Left lung (tissue), 10 donors: ENCODE data around the gene ELP2. TPM values are rescaled to one million over a fixed set of nuclear protein-coding genes. Genes with fewer than 3 reads are reported as not detected.
"Not testable (repeated sequence)": the region's sequence is repeated elsewhere in the genome, so short reads cannot be mapped to it uniquely, and the experiment has no call there.

Source experiments
- ATAC-seq: fragments of 200-7000 bp; cut with Tn5 transposase; one replicate; pipeline ENCODE4 v1.9.1; 2020; ENCODE audit warnings: moderate library complexity
- DNase-seq, 4 donors: peaks; one replicate each; pipeline ENCODE4 v3.0.0-alpha.2; 2013 to 2020
- H3K27ac ChIP-seq, 2 donors: fragments of 200-600 bp; sonication (generic) in 1 of 2; one replicate each; pipeline versions ENCODE4 v1.5.0 to v1.8.0; 2020 to 2021
- H3K27me3 ChIP-seq, 2 donors: fragments of 200-600 bp; sonication (generic) in 1 of 2; one replicate each; pipeline versions ENCODE4 v1.5.0 to v1.8.0; 2020 to 2021
- H3K36me3 ChIP-seq, 2 donors: fragments of 200-600 bp; sonication (generic) in 1 of 2; one replicate each; pipeline versions ENCODE4 v1.5.0 to v1.8.0; 2020 to 2021
- H3K4me1 ChIP-seq, 2 donors: fragments of 200-600 bp; one replicate each; pipeline ENCODE4 v1.8.0; 2021
- H3K4me3 ChIP-seq, 2 donors: fragments of 200-600 bp; sonication (generic) in 1 of 2; one replicate each; pipeline versions ENCODE4 v1.5.0 to v1.8.0; 2020 to 2021; ENCODE audit warnings: mild to moderate bottlenecking in 1 of 2
- H3K9me3 ChIP-seq, 2 donors: fragments of 200-600 bp; sonication (generic) in 1 of 2; one replicate each; pipeline versions ENCODE4 v1.5.0 to v1.8.0; 2020 to 2021
- CTCF ChIP-seq, 2 donors: fragments of 200-600 bp; sonication (generic) in 1 of 2; IDR thresholded peaks; one replicate each; pipeline versions ENCODE4 v1.5.0 to v1.8.0; 2021; ENCODE audit warnings: antibody characterized with exemption in 2 of 2
- intact Hi-C, 2 donors: fragments of 100-400 bp; cut with DNase I; formaldehyde crosslinking; loops; one replicate each; pipeline versions ENCODE4 v1.11.2 to v1.14.2; 2022
- polyA plus RNA-seq, 6 donors: library from polyadenylated mRNA; unstranded; fragments of 120-200 nt; gene quantifications; one replicate each; pipeline ENCODE4 v1.2.1, GENCODE V29; 2013; ENCODE audit not compliant: insufficient read length in 6 of 6
- total RNA-seq, 2 donors: library from RNA; stranded (reverse); fragmentation: NEBNext Ultra II Directional; extraction: Animal tissue kit (Norgen Biotek cat#: 25700); gene quantifications; one replicate each; pipeline ENCODE4 v1.2.1, GENCODE V29; 2021
- donor health status: DM: no; HTN: yes; CAD: no.
- donor health status: DM: no; HTN: no; CAD: no.

Gene ELP2
- total and polyA plus RNA-seq, 8 donors = 55.6 to 154 (median 122) TPM

DNA sequence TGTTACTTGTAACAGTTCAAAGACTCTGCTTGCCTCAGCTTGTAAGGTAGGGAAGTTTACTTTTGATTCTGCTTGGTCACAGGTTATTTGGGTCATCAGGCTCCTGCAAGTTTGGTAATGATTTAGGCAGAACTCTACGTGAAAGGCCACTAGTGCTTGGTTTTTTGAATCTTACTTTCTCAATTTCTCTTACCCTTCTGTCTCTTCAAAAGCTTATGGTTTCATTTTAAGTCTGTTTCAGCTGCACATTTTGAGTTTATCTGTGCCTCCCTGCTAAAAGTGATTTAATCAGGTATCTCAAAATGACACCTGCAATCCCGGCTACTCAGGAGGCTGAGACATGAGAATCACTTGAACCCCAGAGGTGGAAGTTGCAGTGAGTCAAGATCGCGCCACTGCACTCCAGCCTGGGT, 31.3 kb downstream of the ELP2 start:
- intact Hi-C loops = no loop called here
- Histone ChIP-seq H3K4me3 (no peak overlapping the region), H3K27me3 (no peaks in the 10 kb centered on the region), H3K9me3 (no peaks in the 10 kb centered on the region), H3K4me1 (no peaks in the 10 kb centered on the region), H3K27ac (no peak overlapping the region), H3K36me3 (peaks cover 0 to 95% of the 10 kb centered on the region in 2 donors)
- ATAC-seq (no peak), DNase-seq (no peak)
- TF ChIP-seq CTCF (IDR thresholded peaks at IDR 0.05) = no peak

GRCh38 chr18:36162981-36163380, 33.3 kb downstream of the ELP2 start:
- DNase-seq (no peak), ATAC-seq (no peak)
- no peak overlapping the region for H3K4me3 ChIP-seq
- intact Hi-C loops = no loop called here
- H3K27ac ChIP-seq = no peak overlapping the region
- no peak for TF ChIP-seq CTCF (IDR thresholded peaks at IDR 0.05)
- peaks cover 0 to 94% of the 10 kb centered on the region in 2 donors for H3K36me3 ChIP-seq
- no peaks in the 10 kb centered on the region for H3K4me1 ChIP-seq
- no peaks in the 10 kb centered on the region for H3K9me3 ChIP-seq
- H3K27me3 ChIP-seq = no peaks in the 10 kb centered on the region

DNA sequence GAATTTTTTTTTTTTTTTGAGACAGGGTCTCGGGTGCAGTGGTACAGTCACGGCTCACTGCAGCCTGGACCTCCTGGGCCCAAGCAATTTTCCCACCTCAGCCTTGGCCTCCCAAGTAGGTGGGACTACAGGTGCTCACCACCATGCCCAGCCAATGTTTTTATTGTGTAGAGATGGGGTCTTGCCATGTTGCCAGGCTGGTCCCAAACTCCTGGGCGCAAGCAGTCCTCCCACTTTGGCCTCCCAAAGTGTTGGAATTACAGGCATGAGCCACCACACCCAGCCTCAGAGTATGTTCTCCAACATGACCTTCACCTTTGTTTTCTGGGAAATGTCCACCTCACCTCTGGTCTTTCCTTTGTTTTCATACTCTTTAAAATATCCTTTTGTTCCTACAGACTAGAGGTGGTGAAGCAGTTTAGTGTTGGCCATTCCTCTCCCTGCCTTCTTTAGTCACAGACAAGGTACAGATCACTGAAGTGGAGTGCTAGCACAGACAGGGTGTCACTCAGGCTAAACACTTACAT, 38.1 kb downstream of the ELP2 start:
- no peak overlapping the region for H3K27ac ChIP-seq
- no peaks in the 10 kb centered on the region for H3K9me3 ChIP-seq
- TF ChIP-seq CTCF (IDR thresholded peaks at IDR 0.05) = no peak
- DNase-seq (no peak), ATAC-seq (no peak)
- H3K4me1 ChIP-seq = no peaks in the 10 kb centered on the region
- intact Hi-C loops = no loop called here
- H3K4me3 ChIP-seq = no peak overlapping the region
- no peaks in the 10 kb centered on the region for H3K27me3 ChIP-seq
- H3K36me3 ChIP-seq = peaks cover 0 to 94% of the 10 kb centered on the region in 2 donors

- H3K27me3 ChIP-seq, H3K9me3 ChIP-seq, intact Hi-C loops, H3K4me1 ChIP-seq, H3K4me3 ChIP-seq, H3K27ac ChIP-seq, ATAC-seq, DNase-seq: not testable (repeated sequence)
- peaks cover 0 to 94% of the 10 kb centered on the region in 2 donors for H3K36me3 ChIP-seq
Measured at GRCh38 chr18:36168296-36168695, 38.6 kb downstream of the ELP2 start.

- intact Hi-C loops = no loop called here
- H3K4me3 ChIP-seq = no peak overlapping the region
- DNase-seq (no peak), ATAC-seq (no peak)
- no peaks in the 10 kb centered on the region for H3K27me3 ChIP-seq
- no peak for TF ChIP-seq CTCF (IDR thresholded peaks at IDR 0.05)
- H3K36me3 ChIP-seq = peaks cover 0 to 95% of the 10 kb centered on the region in 2 donors
- H3K27ac ChIP-seq = no peak overlapping the region
- H3K9me3 ChIP-seq = no peaks in the 10 kb centered on the region
- H3K4me1 ChIP-seq = no peaks in the 10 kb centered on the region
Measured at GRCh38 chr18:36169938-36170337, 40.2 kb downstream of the ELP2 start.

GRCh38 chr18:36175481-36175880, 45.8 kb downstream of the ELP2 start:
- Histone ChIP-seq H3K27ac (no peak overlapping the region), H3K4me3 (no peak overlapping the region), H3K4me1 (peaks cover 8 to 10% of the 10 kb centered on the region in 2 donors), H3K36me3 (peaks cover 0 to 62% of the 10 kb centered on the region in 2 donors), H3K27me3 (no peaks in the 10 kb centered on the region), H3K9me3 (no peaks in the 10 kb centered on the region)
- TF ChIP-seq CTCF (IDR thresholded peaks at IDR 0.05) = no peak
- ATAC-seq = no peak
- no peak for DNase-seq
- intact Hi-C loops = no loop called here
